Measurements from ENCODE around the gene MLANA. TPM values are rescaled to one million over a fixed set of nuclear protein-coding genes. Genes with fewer than 3 reads are reported as not detected.

MLANA gene
- total RNA-seq, 6 experiments from 2014 or later, result not detected

DNA sequence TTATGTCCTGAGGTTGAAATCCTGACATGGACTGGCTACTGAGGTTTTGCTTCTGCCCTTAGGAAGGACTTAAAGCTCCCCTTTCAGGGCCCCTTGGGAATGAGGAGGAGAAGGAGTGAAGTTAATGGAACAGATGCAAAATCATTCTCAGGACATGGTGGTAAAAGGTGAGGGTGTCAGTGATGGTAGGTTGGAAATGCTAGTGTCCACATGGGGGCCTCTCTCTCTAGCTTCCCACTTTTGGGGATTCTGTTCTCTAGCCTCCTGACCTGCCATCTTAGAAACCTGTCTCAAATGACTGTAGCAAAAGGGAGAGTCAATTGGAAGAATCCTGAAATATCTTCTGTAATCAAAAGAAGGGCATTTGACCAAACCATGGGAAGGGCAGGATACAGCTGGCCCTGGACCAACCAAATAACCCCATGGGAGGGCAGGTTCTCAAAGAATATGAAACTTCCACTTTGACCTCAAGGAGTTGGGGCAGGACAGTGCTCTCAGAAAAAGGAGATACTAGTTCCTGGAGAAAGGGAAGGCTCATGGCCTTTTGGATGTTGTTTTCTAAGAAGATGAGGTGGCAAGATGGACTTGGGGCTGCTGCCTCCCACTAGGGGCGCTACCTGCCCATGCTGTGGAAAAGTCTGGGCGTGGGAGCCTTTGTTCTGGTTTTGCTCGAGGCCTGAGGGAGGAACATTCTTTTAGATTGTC lies 21.2 kb upstream of the MLANA start:
- DNase-seq, result no peak
- H3K4me3 Mint-ChIP-seq, result no peak overlapping the region
- H3K36me3 Mint-ChIP-seq (ENCODE audit: low read depth), result no peaks in the 10 kb centered on the region
- H3K4me1 Mint-ChIP-seq (ENCODE audit: low read depth), result peaks cover 12% of the 10 kb centered on the region
- no peaks in the 10 kb centered on the region for H3K9me3 Mint-ChIP-seq
- peaks cover 2% of the 10 kb centered on the region; the same call in 1 of the 2 replicates for H3K27me3 Mint-ChIP-seq (ENCODE audit: insufficient read depth)
- TF ChIP-seq, protein P1, sequence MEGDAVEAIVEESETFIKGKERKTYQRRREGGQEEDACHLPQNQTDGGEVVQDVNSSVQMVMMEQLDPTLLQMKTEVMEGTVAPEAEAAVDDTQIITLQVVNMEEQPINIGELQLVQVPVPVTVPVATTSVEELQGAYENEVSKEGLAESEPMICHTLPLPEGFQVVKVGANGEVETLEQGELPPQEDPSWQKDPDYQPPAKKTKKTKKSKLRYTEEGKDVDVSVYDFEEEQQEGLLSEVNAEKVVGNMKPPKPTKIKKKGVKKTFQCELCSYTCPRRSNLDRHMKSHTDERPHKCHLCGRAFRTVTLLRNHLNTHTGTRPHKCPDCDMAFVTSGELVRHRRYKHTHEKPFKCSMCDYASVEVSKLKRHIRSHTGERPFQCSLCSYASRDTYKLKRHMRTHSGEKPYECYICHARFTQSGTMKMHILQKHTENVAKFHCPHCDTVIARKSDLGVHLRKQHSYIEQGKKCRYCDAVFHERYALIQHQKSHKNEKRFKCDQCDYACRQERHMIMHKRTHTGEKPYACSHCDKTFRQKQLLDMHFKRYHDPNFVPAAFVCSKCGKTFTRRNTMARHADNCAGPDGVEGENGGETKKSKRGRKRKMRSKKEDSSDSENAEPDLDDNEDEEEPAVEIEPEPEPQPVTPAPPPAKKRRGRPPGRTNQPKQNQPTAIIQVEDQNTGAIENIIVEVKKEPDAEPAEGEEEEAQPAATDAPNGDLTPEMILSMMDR (IDR thresholded peaks at IDR 0.05), result peak; percentile 75
- no peak overlapping the region for H3K27ac Mint-ChIP-seq

GRCh38 chr9:5870020-5870339 lies 20.7 kb upstream of the MLANA start:
- no peak overlapping the region for H3K27ac Mint-ChIP-seq
- no peaks in the 10 kb centered on the region for H3K36me3 Mint-ChIP-seq (ENCODE audit: low read depth)
- peaks cover 12% of the 10 kb centered on the region for H3K4me1 Mint-ChIP-seq (ENCODE audit: low read depth)
- H3K4me3 Mint-ChIP-seq, result no peak overlapping the region
- no peak for DNase-seq
- H3K9me3 Mint-ChIP-seq, result no peaks in the 10 kb centered on the region
- TF ChIP-seq, protein P1 (IDR thresholded peaks at IDR 0.05), result no peak
- H3K27me3 Mint-ChIP-seq (ENCODE audit: insufficient read depth), result peaks cover 2% of the 10 kb centered on the region; the same call in 1 of the 2 replicates

- Mint-ChIP-seq H3K4me3 (no peak overlapping the region), H3K27me3 (ENCODE audit: insufficient read depth) (peaks cover 2% of the 10 kb centered on the region; the same call in 1 of the 2 replicates), H3K4me1 (ENCODE audit: low read depth) (peaks cover 12% of the 10 kb centered on the region), H3K36me3 (ENCODE audit: low read depth) (no peaks in the 10 kb centered on the region), H3K27ac (no peak overlapping the region), H3K9me3 (no peaks in the 10 kb centered on the region)
- TF ChIP-seq, protein P1 (IDR thresholded peaks at IDR 0.05), result no peak
- no peak for DNase-seq
Observed at GRCh38 chr9:5870691-5871090, 20.0 kb upstream of the MLANA start.

DNA sequence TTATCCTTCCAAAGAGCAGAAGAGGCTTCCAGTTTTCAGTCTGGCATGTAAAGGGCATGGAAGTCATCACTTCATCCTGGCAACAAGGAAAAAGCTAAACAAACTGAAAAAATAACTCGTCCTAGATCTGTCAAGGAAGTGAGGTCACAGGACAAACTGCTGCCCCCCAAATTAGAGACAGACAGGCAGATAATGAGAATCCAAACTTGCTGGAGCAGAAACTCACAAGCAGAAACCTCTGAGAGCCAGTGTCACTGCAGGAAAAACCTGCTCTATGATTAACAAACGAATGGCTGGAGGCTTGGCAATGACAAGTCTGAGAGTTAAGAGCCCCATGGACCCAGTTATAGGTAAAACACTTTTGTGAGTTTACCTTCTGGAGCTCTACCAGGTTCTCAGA lies 18.9 kb upstream of the MLANA start:
- H3K36me3 Mint-ChIP-seq (ENCODE audit: low read depth), result peaks cover 7% of the 10 kb centered on the region
- H3K27me3 Mint-ChIP-seq (ENCODE audit: insufficient read depth), result peaks cover 2% of the 10 kb centered on the region; the same call in 1 of the 2 replicates
- DNase-seq, result no peak
- H3K4me1 Mint-ChIP-seq (ENCODE audit: low read depth), result peaks cover 12% of the 10 kb centered on the region
- no peak overlapping the region for H3K4me3 Mint-ChIP-seq
- H3K9me3 Mint-ChIP-seq, result no peaks in the 10 kb centered on the region; the same call in 1 of the 2 replicates
- TF ChIP-seq, protein P1 (IDR thresholded peaks at IDR 0.05), result no peak
- peak overlapping the region; percentile 10; the same call in 1 of the 2 replicates for H3K27ac Mint-ChIP-seq

- H3K27me3 Mint-ChIP-seq (ENCODE audit: insufficient read depth), result peaks cover 2% of the 10 kb centered on the region; the same call in 1 of the 2 replicates
- H3K4me1 Mint-ChIP-seq (ENCODE audit: low read depth), result peaks cover 12% of the 10 kb centered on the region
- no peak overlapping the region for H3K4me3 Mint-ChIP-seq
- H3K36me3 Mint-ChIP-seq (ENCODE audit: low read depth), result peaks cover 7% of the 10 kb centered on the region
- TF ChIP-seq, protein P1 (IDR thresholded peaks at IDR 0.05), result no peak
- no peak overlapping the region for H3K27ac Mint-ChIP-seq
- no peak for DNase-seq
- no peaks in the 10 kb centered on the region; the same call in 1 of the 2 replicates for H3K9me3 Mint-ChIP-seq
Observed at GRCh38 chr9:5872511-5872910, 18.2 kb upstream of the MLANA start.

Measured in HFFc6 (cell line).